GM19467 (cell line): ENCODE measurements around the gene KRI1.
A peak's percentile ranks its signal among the peaks of the same experiment; 100 is the strongest.
"Not testable (repeated sequence)": the region's sequence is repeated elsewhere in the genome, so short reads cannot be mapped to it uniquely, and the experiment has no call there.

ENCODE experiments used
- ATAC-seq: cut with Tn5 transposase; IDR thresholded peaks from one replicate; pipeline ENCODE4 v1.9.1; 2021; ENCODE audit warnings: mild to moderate bottlenecking, moderate library complexity; ENCODE audit not compliant: unreplicated experiment

KRI1 gene

GRCh38 chr19:10577951-10578350 is 12.1 kb upstream of the KRI1 start:
- no peak for ATAC-seq

DNA sequence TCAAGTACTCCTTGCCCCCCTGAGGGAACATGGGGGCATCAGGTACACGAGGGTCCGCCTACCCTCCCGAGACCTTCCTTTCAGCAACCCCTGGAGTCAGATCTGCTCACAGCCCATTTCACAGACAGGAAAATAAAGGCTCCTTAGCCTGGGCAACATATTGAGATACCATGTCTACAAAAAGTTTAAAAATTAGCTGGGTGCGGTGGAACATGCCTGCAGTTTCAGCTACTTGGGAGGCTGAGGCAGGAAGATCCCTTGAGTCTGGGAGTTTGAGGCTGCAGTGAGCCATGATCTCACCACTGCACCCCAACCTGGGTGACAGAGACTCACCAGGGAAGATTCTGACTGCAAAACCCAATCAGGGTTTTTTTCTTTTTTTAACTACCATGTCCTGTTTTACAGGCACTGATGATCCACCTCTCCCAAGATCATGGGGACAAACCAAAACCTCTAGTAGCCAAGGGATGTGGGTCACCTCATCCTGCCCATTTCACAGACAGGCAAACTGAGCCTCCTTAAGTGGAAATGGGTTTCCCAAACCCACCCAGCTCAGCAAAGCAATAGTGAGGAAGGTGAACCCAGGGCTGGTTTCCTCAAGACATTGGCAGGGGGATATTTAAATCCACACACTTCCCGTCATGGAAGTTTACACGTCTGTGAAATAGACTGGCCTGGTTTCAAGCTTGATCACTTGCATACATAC is 9.4 kb upstream of the KRI1 start:
- no peak for ATAC-seq

- ATAC-seq = no peak
Observed at GRCh38 chr19:10574462-10574861, 8.7 kb upstream of the KRI1 start.

DNA sequence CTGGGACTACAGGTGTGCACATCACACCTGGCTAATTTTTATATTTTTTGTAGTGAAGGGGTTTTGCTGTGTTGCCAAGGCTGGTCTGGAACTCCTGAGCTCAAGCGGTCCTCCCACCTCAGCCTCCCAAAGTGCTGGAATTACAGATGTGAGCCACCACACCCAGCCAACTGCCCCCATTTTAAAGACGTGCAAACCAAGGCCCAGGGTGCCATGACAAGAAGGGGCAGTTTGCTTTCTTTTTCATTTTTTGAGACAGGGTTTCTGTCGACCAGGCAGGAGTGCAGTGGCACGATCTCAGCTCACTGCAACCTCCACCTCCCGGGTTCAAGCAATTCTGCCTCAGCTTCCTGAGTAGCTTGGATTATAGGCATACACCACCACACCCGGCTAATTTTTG is 8.0 kb upstream of the KRI1 start:
- ATAC-seq = not testable (repeated sequence)

- ATAC-seq = peak; percentile 66
Observed at GRCh38 chr19:10568826-10569651, 3.2 kb upstream of the KRI1 start, which contains the start of gene CDKN2D. CDKN2D (minus strand) TSS chr19:10568979; CDS start chr19:10568653, 326 bp downstream.

DNA sequence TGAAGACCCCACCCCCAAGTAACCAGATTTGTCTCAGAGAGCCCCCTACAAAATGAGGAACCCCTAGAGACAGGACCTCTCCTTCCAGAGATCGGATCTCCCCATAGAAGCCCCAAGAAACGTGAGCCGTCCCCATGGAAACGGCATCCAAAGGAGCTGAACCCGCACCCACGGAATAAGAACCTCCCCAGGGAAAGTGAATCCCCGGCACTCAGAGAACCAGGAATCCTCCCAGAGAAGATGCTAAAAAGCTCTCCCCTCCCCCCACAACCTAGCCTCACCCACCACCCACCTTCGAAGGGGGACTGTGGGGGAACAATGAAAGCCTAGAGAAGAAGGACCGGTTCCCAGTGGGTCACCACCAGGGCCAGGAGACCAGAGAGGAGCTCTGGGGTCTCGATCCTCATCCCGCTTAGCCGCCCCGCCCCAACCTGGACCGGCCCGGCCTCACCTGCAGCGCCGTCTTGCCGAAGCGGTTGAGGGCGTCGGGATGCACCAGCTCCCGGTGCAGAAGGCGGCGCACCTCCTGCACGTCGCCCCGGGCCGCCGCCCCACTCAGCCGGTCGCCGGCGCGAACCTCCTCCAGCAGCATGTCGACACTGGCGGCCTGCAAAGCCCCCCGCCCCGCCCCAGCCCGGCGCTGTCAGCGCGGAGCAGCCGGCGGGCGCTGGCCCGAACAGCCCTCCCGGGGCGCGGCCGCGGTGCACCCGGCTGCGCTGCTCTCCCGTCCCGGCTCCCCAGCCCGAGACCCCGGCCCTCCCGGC is 2.4 kb upstream of the KRI1 start:
- ATAC-seq = peak; percentile 4

DNA sequence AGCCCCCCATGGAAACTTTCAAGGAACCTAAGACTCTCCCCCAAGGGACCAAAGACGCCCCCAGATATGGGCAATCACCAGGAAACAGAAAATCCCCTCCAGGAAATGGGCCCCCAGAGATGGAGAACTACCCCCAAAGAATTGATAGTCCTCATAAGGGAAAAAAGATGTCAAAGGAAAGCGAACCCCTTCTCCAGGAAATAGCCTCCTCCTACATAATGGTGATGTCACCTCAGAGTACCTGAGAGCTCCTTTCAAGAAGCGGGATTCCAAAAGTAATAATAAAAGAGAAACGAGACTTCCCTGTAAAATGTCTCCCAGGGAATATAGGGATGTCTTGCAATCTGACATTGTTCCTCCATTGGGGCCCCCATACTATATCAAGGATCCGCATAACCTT is 1.8 kb upstream of the KRI1 start:
- no peak for ATAC-seq

DNA sequence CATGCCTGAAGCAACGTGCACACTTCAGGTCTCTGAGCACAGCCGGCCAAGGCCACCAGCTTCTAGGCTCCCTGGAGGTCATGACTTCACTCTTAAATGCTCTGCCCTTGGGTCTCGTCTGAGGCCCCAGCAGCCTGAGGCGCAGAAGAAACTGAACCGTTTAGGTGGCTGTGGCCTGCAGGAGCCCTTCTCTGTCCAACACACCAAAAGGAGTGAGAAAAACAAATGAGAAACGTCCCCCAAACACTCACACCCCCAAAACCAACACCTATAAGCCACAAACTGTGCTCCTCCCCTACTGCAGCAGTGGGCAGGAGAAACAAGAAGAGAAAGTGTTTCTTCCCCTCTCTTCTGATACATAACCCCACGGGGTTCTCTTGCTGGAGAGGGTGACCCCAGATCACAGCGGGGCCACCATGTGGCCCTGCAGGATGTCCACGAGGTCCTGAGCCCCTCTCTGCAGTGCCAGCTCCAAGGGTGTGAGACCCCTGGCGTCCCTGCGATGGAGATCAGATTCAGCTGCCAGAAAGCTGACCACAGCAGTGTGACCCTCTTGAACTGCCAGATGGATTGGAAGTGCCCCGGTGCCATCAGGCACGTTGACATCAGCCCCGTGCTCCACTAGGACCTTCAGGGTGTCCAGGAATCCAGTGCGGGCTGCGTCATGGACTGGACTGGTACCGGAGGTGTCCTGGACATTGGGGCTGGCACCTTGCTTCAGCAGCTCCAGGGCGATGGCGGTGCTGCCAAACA is 1.0 kb upstream of the KRI1 start:
- ATAC-seq = no peak

DNA sequence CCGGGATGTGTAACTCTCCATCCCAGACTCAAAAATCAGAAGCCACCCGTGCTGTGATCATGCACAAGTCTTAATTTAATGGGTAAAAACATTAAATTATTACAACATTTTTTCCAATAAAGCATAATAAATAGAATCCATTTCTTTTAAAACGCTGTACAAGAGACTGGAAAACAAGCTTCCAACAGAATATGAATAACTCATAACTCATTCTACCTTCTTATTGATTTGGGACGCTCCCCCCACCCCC is 523 bp upstream of the KRI1 start:
- no peak for ATAC-seq

GRCh38 chr19:10565028-10565566 is 713 bp downstream of the KRI1 start:
- ATAC-seq = no peak

- no peak for ATAC-seq
Observed at GRCh38 chr19:10562609-10563008, 3.2 kb downstream of the KRI1 start.

DNA sequence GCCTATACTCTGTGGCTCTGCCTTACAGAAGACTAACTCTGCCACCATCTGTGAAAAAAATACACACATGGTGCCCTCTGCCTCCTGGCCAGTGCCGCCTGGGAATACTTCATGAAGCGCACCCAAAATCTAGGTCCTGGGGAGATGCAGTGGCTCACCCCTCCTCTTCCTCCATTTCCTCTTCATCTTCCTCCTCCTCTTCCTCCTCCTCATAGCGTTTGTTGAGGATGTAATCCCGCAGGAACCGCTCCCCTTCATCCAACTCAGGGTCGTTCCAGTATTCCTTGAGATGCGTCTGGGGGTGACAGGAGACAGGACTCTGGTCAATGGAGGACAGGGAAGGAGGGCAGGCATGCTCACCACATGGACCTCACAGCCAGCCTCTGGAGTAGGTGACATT is 5.7 kb downstream of the KRI1 start:
- ATAC-seq = no peak

- no peak for ATAC-seq
Observed at GRCh38 chr19:10557603-10558197, 8.1 kb downstream of the KRI1 start.

DNA sequence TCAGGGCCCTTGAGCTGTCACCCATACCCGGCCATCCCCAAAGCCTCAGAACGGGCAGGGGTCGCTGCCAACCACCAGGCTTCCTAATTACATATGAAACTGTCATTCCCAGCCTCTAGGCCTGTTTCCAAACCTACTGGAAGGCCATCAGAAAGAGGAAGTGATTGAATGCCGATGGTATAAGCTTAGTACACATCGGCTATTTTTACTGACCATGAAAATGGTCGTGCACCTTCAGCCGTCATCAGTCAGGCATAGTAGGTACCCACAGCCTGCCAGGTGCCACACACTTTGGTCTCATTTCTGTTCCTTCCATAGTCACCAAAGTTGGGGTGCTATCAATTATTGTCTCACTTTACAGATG is 10.2 kb downstream of the KRI1 start:
- no peak for ATAC-seq

DNA sequence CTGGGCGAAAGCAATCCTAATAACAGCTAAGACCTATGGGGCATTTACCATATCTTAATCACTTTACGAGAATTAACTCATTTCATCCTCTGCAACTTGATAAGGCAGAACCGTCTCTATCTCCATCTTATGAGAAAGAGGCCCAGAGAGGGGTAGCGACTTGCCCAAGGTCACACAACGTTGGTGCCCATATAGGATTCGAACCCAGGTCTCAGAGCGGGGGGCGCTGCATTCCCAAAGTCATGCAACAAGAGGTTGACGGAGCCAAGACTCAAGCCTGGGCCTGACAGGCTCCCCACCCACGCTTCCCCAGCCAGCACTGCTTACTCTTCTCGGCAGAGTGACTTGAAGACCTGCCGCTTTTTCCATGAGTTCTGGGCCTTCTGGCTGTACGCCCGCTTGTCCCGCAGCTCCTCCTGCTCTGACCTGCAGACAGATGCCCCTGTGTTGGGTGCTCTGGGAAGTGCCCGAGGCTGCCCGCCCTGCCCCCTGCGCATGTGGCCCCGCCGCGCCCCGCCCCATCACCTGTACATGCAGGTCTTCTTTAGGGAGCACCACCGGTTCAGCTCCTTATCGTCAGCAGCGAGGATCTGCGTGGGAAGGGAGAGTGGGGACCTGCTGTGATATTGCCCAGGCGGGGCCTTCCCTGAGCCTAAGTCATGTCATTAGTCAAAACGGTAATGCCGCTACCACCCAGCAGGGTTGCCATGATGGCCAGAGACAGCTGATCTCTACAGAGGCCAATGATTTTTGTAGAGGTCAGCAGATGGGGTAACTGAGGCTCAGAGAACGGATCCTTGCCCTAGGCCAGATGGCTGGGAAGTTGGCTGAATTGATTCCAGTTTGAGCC is 10.8 kb downstream of the KRI1 start:
- ATAC-seq = no peak

DNA sequence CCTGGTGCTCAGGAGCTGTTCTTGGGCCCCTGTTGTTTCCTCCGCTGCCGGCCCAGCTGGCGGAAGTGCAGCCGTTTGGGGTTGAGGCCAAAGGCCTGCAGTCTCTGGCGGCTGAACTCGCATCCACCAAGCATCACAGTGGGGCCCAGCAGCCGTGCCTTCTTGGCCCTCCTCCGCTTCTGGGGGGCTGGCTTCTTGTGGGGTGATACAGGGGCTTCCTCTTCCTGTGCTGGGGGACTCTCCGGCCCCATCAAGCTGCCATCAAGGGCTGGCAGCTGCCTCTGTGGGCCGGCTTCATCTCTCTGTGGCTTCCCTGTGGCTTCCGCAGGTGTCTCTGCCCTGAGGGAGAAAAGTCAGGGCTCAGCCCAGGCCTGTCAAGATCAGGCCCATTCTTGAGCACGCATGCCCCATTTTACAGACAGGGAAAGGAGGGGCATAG is 11.8 kb downstream of the KRI1 start:
- ATAC-seq = peak; percentile 61

GRCh38 chr19:10553087-10553667 is 12.6 kb downstream of the KRI1 start:
- ATAC-seq = no peak

- ATAC-seq = no peak
Observed at GRCh38 chr19:10552510-10553053, 13.2 kb downstream of the KRI1 start.
